Right lobe of liver (tissue), 4 donors: ENCODE measurements around the gene HSPBP1.

Experiments
- POLR2A ChIP-seq: fragments of 450-650 bp; IDR thresholded peaks from one replicate; pipeline ENCODE4 v1.6.1; 2017; ENCODE audit warnings: antibody characterized with exemption, mild to moderate bottlenecking
- TF ChIP-seq, protein P1 (sequence below), 4 donors: fragments of 200-600 bp in 3 of 4; fragments of 450-650 bp in 1 of 4; IDR thresholded peaks; one replicate each; pipeline versions ENCODE4 v1.5.1 to v1.8.0; 2016 to 2022; ENCODE audit warnings: antibody characterized with exemption in 4 of 4, mild to moderate bottlenecking in 2 of 4
- donor health status: DM: no; HTN: no; CAD: no.
- donor health status: DM: no; HTN: no; CAD: no.
- donor health status: DM: no; HTN: yes; CAD: no.

DNA sequence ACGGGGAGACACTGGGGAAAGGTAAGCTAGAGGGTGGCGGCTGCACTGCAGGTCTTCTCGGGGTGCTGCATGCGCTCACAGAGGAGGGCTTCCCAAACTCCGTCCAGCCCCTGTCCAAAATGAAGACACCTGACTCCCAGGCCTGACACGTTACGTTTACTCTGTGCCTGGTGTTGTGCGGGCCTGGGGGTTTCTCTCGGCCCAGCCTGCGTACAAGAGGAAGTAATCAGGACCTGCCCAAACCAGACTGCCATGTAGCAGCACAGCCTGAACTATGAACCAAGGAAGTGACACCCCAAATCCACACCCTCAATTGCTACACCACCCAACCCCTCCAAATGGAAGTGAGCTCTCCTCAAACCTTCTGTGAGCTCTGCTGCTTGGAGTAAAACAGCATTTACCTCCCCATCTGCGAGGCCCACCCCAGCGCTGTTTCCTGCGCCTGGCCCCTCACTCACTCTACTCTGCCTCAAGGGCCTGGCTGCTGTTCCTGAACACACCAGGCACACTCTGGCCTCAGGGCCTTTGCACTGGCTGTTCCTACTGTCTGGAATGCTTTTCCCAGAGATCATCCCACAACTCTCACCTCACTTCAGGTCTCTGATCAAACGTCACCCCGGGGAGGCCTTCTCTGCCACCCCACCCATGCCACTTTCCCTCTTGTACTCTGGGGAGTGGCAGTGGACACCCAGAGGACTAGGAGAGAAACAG lies 3.0 kb downstream of the HSPBP1 start:
- TF ChIP-seq, protein P1, sequence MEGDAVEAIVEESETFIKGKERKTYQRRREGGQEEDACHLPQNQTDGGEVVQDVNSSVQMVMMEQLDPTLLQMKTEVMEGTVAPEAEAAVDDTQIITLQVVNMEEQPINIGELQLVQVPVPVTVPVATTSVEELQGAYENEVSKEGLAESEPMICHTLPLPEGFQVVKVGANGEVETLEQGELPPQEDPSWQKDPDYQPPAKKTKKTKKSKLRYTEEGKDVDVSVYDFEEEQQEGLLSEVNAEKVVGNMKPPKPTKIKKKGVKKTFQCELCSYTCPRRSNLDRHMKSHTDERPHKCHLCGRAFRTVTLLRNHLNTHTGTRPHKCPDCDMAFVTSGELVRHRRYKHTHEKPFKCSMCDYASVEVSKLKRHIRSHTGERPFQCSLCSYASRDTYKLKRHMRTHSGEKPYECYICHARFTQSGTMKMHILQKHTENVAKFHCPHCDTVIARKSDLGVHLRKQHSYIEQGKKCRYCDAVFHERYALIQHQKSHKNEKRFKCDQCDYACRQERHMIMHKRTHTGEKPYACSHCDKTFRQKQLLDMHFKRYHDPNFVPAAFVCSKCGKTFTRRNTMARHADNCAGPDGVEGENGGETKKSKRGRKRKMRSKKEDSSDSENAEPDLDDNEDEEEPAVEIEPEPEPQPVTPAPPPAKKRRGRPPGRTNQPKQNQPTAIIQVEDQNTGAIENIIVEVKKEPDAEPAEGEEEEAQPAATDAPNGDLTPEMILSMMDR (IDR thresholded peaks at IDR 0.05): no peak
- TF ChIP-seq POLR2A: no peak
